NT2/D1 (cell line): ENCODE results near the gene SEMA7A.

ENCODE experiments used
- SUZ12 ChIP-seq: IDR thresholded peaks from 2 replicates; pipeline ENCODE4 v1.6.1; 2011; ENCODE audit not compliant: insufficient read length, insufficient read depth; ENCODE audit errors: extremely low read depth
- YY1 ChIP-seq: IDR thresholded peaks from 2 replicates; pipeline ENCODE4 v1.6.1; 2011; ENCODE audit not compliant: insufficient read length, insufficient read depth

GRCh38 chr15:74419432-74419831 is 14.3 kb downstream of the SEMA7A start:
- no peak for TF ChIP-seq YY1
- TF ChIP-seq SUZ12, result no peak
